PC-3 (cell line): ENCODE data around the gene MYO10. TPM values are rescaled to one million over a fixed set of nuclear protein-coding genes. Genes with fewer than 3 reads are reported as not detected.
"Not testable (repeated sequence)": the region's sequence is repeated elsewhere in the genome, so short reads cannot be mapped to it uniquely, and the experiment has no call there.

Experiments used
- ATAC-seq: fragments of 200-7000 bp; cut with Tn5 transposase; 2 replicates; pipeline ENCODE4 v1.9.1; 2020; ENCODE audit warnings: mild to moderate bottlenecking, moderate library complexity
- BruUV-seq: library from RNA; stranded (reverse); fragments of 400-500 nt; replicated peaks from 2 replicates; lab custom pipeline; 2021; lab: Mats Ljungman, UMichigan
- CTCF ChIA-PET: fragments of 300-600 bp; sonication (Branson Sonifier 250); formaldehyde crosslinking; loops from one replicate; lab custom pipeline; 2022; ENCODE audit warnings: antibody characterized with exemption; lab: Charles Lee
- POLR2A ChIA-PET: fragments of 300-600 bp; sonication (Branson Sonifier 250); formaldehyde crosslinking; loops from one replicate; lab custom pipeline; 2022; ENCODE audit warnings: antibody characterized with exemption; ENCODE audit not compliant: unreplicated experiment; lab: Charles Lee
- DNase-seq: peaks from one replicate; pipeline ENCODE4 v3.0.0-alpha.2; 2015
- H2AFZ ChIP-seq: fragments of 300-600 bp; sonication (generic); 2 replicates; pipeline ENCODE4 v1.6.0; 2016; ENCODE audit warnings: antibody characterized with exemption, low read length
- H3F3A ChIP-seq: fragments of 300-600 bp; sonication (generic); one replicate; pipeline ENCODE4 v1.6.0; 2017; ENCODE audit warnings: antibody characterized with exemption, low read length, control low read depth, mild to moderate bottlenecking; ENCODE audit not compliant: unreplicated experiment
- H3K27ac ChIP-seq: fragments of 300-600 bp; sonication (generic); 2 replicates; pipeline ENCODE4 v1.5.1; 2016; ENCODE audit warnings: mild to moderate bottlenecking, low read length
- H3K27me3 ChIP-seq: fragments of 300-600 bp; sonication (generic); 2 replicates; pipeline ENCODE4 v1.6.1; 2016; ENCODE audit warnings: low read length, mixed read lengths
- H3K36me3 ChIP-seq: fragments of 300-600 bp; sonication (generic); 2 replicates; pipeline ENCODE4 v1.6.1; 2016; ENCODE audit warnings: low read depth, mixed run types, low read length, mixed read lengths
- H3K4me1 ChIP-seq: fragments of 300-600 bp; sonication (generic); 2 replicates; pipeline ENCODE4 v1.5.1; 2016; ENCODE audit warnings: low read length; ENCODE audit not compliant: insufficient read depth
- H3K4me2 ChIP-seq: fragments of 300-600 bp; sonication (generic); 2 replicates; pipeline ENCODE4 v1.6.0; 2016; ENCODE audit warnings: low read length
- H3K4me3 ChIP-seq: fragments of 300-600 bp; sonication (generic); 2 replicates; pipeline ENCODE4 v1.5.1; 2016; ENCODE audit warnings: mild to moderate bottlenecking, low read length, mixed read lengths
- H3K79me2 ChIP-seq: fragments of 300-600 bp; sonication (generic); 2 replicates; pipeline ENCODE4 v1.6.1; 2017; ENCODE audit warnings: low read length, mixed read lengths
- H3K9ac ChIP-seq: fragments of 300-600 bp; sonication (generic); 2 replicates; pipeline ENCODE4 v1.6.0; 2016; ENCODE audit warnings: mild to moderate bottlenecking, low read length
- H3K9me2 ChIP-seq: fragments of 300-600 bp; sonication (generic); replicated peaks from 2 replicates; pipeline ENCODE4 v1.6.1; 2016; ENCODE audit warnings: mixed run types, low read length, mixed read lengths
- H3K9me3 ChIP-seq: fragments of 300-600 bp; sonication (generic); 2 replicates; pipeline ENCODE4 v1.6.1; 2016; ENCODE audit warnings: low read length, mixed read lengths
- H4K20me1 ChIP-seq: fragments of 300-600 bp; sonication (generic); 2 replicates; pipeline ENCODE4 v1.6.1; 2016; ENCODE audit warnings: low read length, mixed read lengths
- CTCF ChIP-seq: fragments of 300-600 bp; sonication (generic); conservative IDR thresholded peaks from 2 replicates; pipeline ENCODE4 v1.5.1; 2017; ENCODE audit warnings: antibody characterized with exemption, low read depth, mild to moderate bottlenecking, low read length
- EZH2 ChIP-seq: fragments of 300-600 bp; sonication (generic); IDR thresholded peaks from one replicate; pipeline ENCODE4 v1.6.1; 2017; ENCODE audit warnings: antibody characterized with exemption, mild to moderate bottlenecking, low read length; ENCODE audit not compliant: unreplicated experiment
- EZH2phosphoT487 ChIP-seq: fragments of 300-600 bp; sonication (generic); IDR thresholded peaks from 2 replicates; pipeline ENCODE4 v1.6.1; 2018; ENCODE audit warnings: mild to moderate bottlenecking, antibody characterized with exemption, low read length, borderline replicate concordance
- intact Hi-C: fragments of 100-400 bp; cut with micrococcal nuclease; formaldehyde crosslinking; loops from 2 replicates; pipeline ENCODE4 v1.9.0; 2023
- total RNA-seq: library from RNA; depleted of rRNA; stranded (reverse); fragments of >200 nt; gene quantifications from 2 replicates; pipeline ENCODE4 v1.2.3, GENCODE V29; 2014

Gene MYO10
- total RNA-seq, 1 experiment from 2014 or later: 52.3 TPM

GRCh38 chr5:16879191-16879590 is 56.9 kb downstream of the MYO10 start:
- no peak overlapping the region for H3K4me2 ChIP-seq
- H3K4me1 ChIP-seq: peaks cover 25% of the 10 kb centered on the region
- H3K27ac ChIP-seq: no peak overlapping the region
- no peak overlapping the region for H3K4me3 ChIP-seq
- ChIA-PET CTCF (no interaction called here), POLR2A (no interaction called here)
- TF ChIP-seq CTCF: no peak
- no peak for TF ChIP-seq EZH2
- TF ChIP-seq EZH2phosphoT487: no peak
- H3K27me3 ChIP-seq: no peaks in the 10 kb centered on the region
- intact Hi-C loops: loop anchor here (10.0 kb wide), 1 partner anchor 56 kb away; the partner anchor contains the start of gene MYO10
- H3K9me2 ChIP-seq: no peaks in the 10 kb centered on the region
- H3K9me3 ChIP-seq: no peaks in the 10 kb centered on the region
- BruUV-seq: no TSS peak
- H2AFZ ChIP-seq: no peak overlapping the region
- no peak overlapping the region for H3K9ac ChIP-seq
- peaks cover 68% of the 10 kb centered on the region for H3K79me2 ChIP-seq
- peaks cover 55% of the 10 kb centered on the region for H4K20me1 ChIP-seq
- peaks cover under 1% of the 10 kb centered on the region for H3F3A ChIP-seq
- H3K36me3 ChIP-seq: peaks cover 24% of the 10 kb centered on the region
- DNase-seq: no peak
- ATAC-seq: peak; percentile 54; the same call in 1 of the 2 replicates

- ATAC-seq: no peak
- Histone ChIP-seq H3F3A (no peaks in the 10 kb centered on the region), H2AFZ (no peak overlapping the region), H3K27me3 (no peaks in the 10 kb centered on the region), H3K4me2 (no peak overlapping the region), H3K79me2 (peaks cover 52% of the 10 kb centered on the region), H4K20me1 (peaks cover 41% of the 10 kb centered on the region; the same call in 1 of the 2 replicates), H3K4me3 (no peak overlapping the region), H3K9me2 (no peaks in the 10 kb centered on the region), H3K9me3 (no peaks in the 10 kb centered on the region), H3K9ac (no peak overlapping the region), H3K36me3 (peaks cover 33% of the 10 kb centered on the region), H3K4me1 (peaks cover 17% of the 10 kb centered on the region), H3K27ac (no peak overlapping the region)
- no peak for DNase-seq
- CTCF ChIA-PET: no interaction called here
- TF ChIP-seq CTCF (no peak), EZH2 (no peak), EZH2phosphoT487 (no peak)
- BruUV-seq: no TSS peak
- intact Hi-C loops: loop anchor here (10.0 kb wide), 1 partner anchor 57 kb away; the partner anchor contains the start of gene MYO10
- POLR2A ChIA-PET: no interaction called here
These were observed 58.7 kb downstream of the MYO10 start for GRCh38 chr5:16877267-16877935.

- BruUV-seq, H3F3A ChIP-seq, ATAC-seq, H3K4me2 ChIP-seq, H2AFZ ChIP-seq, H3K9me2 ChIP-seq, H3K9ac ChIP-seq, H3K4me3 ChIP-seq, H3K27me3 ChIP-seq, CTCF ChIA-PET, H3K27ac ChIP-seq, DNase-seq, H3K9me3 ChIP-seq, POLR2A ChIA-PET: not testable (repeated sequence)
- H3K4me1 ChIP-seq: peaks cover 25% of the 10 kb centered on the region
- H4K20me1 ChIP-seq: peaks cover 15% of the 10 kb centered on the region; the same call in 1 of the 2 replicates
- peaks cover 33% of the 10 kb centered on the region for H3K36me3 ChIP-seq
- intact Hi-C loops: loop anchor here (10.0 kb wide), 1 partner anchor 60 kb away; the partner anchor contains the start of gene MYO10
- H3K79me2 ChIP-seq: peaks cover 37% of the 10 kb centered on the region
These were observed 61.7 kb downstream of the MYO10 start for GRCh38 chr5:16874424-16874823.
